KMS-11 (cell line): Measurements from ENCODE around the gene SDR42E2.

Experiments
- H2AFZ ChIP-seq: fragments of 200-600 bp; sonication (generic); 2 replicates; pipeline ENCODE4 v1.6.1; 2016; ENCODE audit warnings: antibody characterized with exemption, mixed run types, low read depth
- H3K27ac ChIP-seq: fragments of 200-600 bp; sonication (generic); 2 replicates; pipeline ENCODE4 v1.6.1; 2016; ENCODE audit warnings: mild to moderate bottlenecking, mixed run types
- H3K27me3 ChIP-seq: fragments of 200-600 bp; sonication (generic); 2 replicates; pipeline ENCODE4 v1.6.1; 2017; ENCODE audit warnings: mild to moderate bottlenecking, low read depth, mixed run types, moderate library complexity; ENCODE audit not compliant: insufficient read depth
- H3K36me3 ChIP-seq: fragments of 200-600 bp; sonication (generic); 2 replicates; pipeline ENCODE4 v1.6.1; 2017; ENCODE audit warnings: mild to moderate bottlenecking, mixed run types; ENCODE audit not compliant: insufficient read depth
- H3K4me1 ChIP-seq: fragments of 200-600 bp; sonication (generic); 2 replicates; pipeline ENCODE4 v1.6.1; 2016; ENCODE audit warnings: mild to moderate bottlenecking, low read depth, mixed run types; ENCODE audit not compliant: poor library complexity, severe bottlenecking
- H3K4me2 ChIP-seq: fragments of 200-600 bp; sonication (generic); 2 replicates; pipeline ENCODE4 v1.7.0; 2016; ENCODE audit warnings: mild to moderate bottlenecking, mixed run types
- H3K4me3 ChIP-seq: fragments of 200-600 bp; sonication (generic); IDR thresholded peaks from 2 replicates; pipeline ENCODE4 v1.6.1; 2017; ENCODE audit warnings: low read depth, low read length, mixed read lengths; ENCODE audit not compliant: insufficient read depth
- H3K79me2 ChIP-seq: fragments of 200-600 bp; sonication (generic); 2 replicates; pipeline ENCODE4 v1.6.1; 2016; ENCODE audit warnings: low read depth, mixed run types; ENCODE audit not compliant: insufficient read depth
- H3K9ac ChIP-seq: fragments of 200-600 bp; sonication (generic); 2 replicates; pipeline ENCODE4 v1.6.1; 2016; ENCODE audit warnings: mild to moderate bottlenecking, mixed run types
- H4K20me1 ChIP-seq: fragments of 200-600 bp; sonication (generic); 2 replicates; pipeline ENCODE4 v1.6.1; 2016; ENCODE audit warnings: mild to moderate bottlenecking, mixed run types; ENCODE audit not compliant: insufficient read depth
- CTCF ChIP-seq: fragments of 200-600 bp; sonication (generic); conservative IDR thresholded peaks from 2 replicates; pipeline ENCODE4 v1.6.1; 2017; ENCODE audit warnings: low read depth, mild to moderate bottlenecking, antibody characterized with exemption, low read length, moderate library complexity, mixed read lengths

Gene SDR42E2

GRCh38 chr16:22210285-22210684, 48.0 kb downstream of the SDR42E2 start:
- no peak overlapping the region for H3K4me3 ChIP-seq
- no peaks in the 10 kb centered on the region for H3K27me3 ChIP-seq
- H4K20me1 ChIP-seq, result no peaks in the 10 kb centered on the region
- H3K4me2 ChIP-seq, result no peak overlapping the region
- no peak overlapping the region for H3K27ac ChIP-seq
- no peak for TF ChIP-seq CTCF
- no peak overlapping the region for H2AFZ ChIP-seq
- peaks cover 48% of the 10 kb centered on the region for H3K79me2 ChIP-seq
- H3K4me1 ChIP-seq, result peaks cover 26% of the 10 kb centered on the region
- no peak overlapping the region for H3K9ac ChIP-seq
- H3K36me3 ChIP-seq, result peaks cover 5% of the 10 kb centered on the region; the same call in 1 of the 2 replicates

GRCh38 chr16:22210854-22211253, 48.5 kb downstream of the SDR42E2 start:
- Histone ChIP-seq H3K4me2 (no peak overlapping the region), H3K79me2 (peaks cover 48% of the 10 kb centered on the region), H3K27me3 (no peaks in the 10 kb centered on the region), H3K27ac (no peak overlapping the region), H3K4me3 (no peak overlapping the region), H3K4me1 (peaks cover 20% of the 10 kb centered on the region), H3K36me3 (peaks cover 5% of the 10 kb centered on the region; the same call in 1 of the 2 replicates), H2AFZ (no peak overlapping the region), H3K9ac (no peak overlapping the region), H4K20me1 (no peaks in the 10 kb centered on the region)
- TF ChIP-seq CTCF, result no peak

- Histone ChIP-seq H3K4me1 (peaks cover 9% of the 10 kb centered on the region), H3K27ac (no peak overlapping the region), H3K36me3 (peaks cover 5% of the 10 kb centered on the region; the same call in 1 of the 2 replicates), H3K4me3 (no peak overlapping the region), H3K9ac (no peak overlapping the region), H3K27me3 (no peaks in the 10 kb centered on the region), H3K79me2 (peaks cover 31% of the 10 kb centered on the region; the same call in 1 of the 2 replicates), H2AFZ (no peak overlapping the region), H4K20me1 (no peaks in the 10 kb centered on the region), H3K4me2 (no peak overlapping the region)
- no peak for TF ChIP-seq CTCF
These were observed 50.9 kb downstream of the SDR42E2 start for GRCh38 chr16:22213236-22213635.

DNA sequence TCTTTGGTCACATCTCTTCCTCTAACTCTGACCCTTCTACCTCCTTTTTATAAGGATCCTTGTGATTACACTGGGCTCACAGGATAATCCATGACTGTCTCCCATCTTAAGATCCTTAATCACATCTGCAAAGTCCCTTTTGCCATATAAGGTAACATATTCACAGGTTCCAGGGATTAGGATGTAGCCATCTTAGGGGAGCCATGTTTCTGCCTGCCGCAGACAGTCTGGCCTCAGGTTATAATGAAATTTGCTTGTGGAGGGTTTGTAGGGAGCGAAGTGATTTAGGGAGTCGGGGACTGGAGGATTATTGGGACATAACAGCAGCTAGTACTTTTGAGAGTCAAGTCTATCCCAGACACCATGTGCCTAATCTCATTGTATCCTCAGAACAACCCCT, 51.5 kb downstream of the SDR42E2 start:
- Histone ChIP-seq H3K27ac (no peak overlapping the region), H4K20me1 (no peaks in the 10 kb centered on the region), H3K36me3 (peaks cover 5% of the 10 kb centered on the region; the same call in 1 of the 2 replicates), H3K9ac (no peak overlapping the region), H3K4me3 (no peak overlapping the region), H3K27me3 (no peaks in the 10 kb centered on the region), H3K79me2 (peaks cover 25% of the 10 kb centered on the region; the same call in 1 of the 2 replicates), H2AFZ (no peak overlapping the region), H3K4me1 (peaks cover 6% of the 10 kb centered on the region), H3K4me2 (no peak overlapping the region)
- TF ChIP-seq CTCF, result no peak
